GM20431 (cell line): ENCODE measurements around the gene LCN15.
"Not testable (repeated sequence)": the region's sequence is repeated elsewhere in the genome, so short reads cannot be mapped to it uniquely, and the experiment has no call there.

Experiments
- in situ Hi-C: fragments of 300-500 bp; cut with MseI, MboI; formaldehyde crosslinking; loops from one replicate; pipeline ENCODE4 v1.15.0; 2020; ENCODE audit warnings: low sequenced_read_pairs; ENCODE audit not compliant: unreplicated experiment

LCN15 gene

GRCh38 chr9:136764301-136764891 is at the start of gene LCN15:
LCN15 (minus strand) TSS chr9:136764518; CDS start chr9:136764488, 30 bp downstream.
- in situ Hi-C loops = no loop called here

GRCh38 chr9:136808806-136809158 is 44.5 kb upstream of the LCN15 start:
- in situ Hi-C loops = no loop called here

- in situ Hi-C loops = no loop called here
Measured at GRCh38 chr9:136808075-136808805, 43.9 kb upstream of the LCN15 start.

- in situ Hi-C loops = no loop called here
Measured at GRCh38 chr9:136807281-136808074, 43.2 kb upstream of the LCN15 start, which contains the start of gene RABL6. RABL6 (plus strand) TSS chr9:136807948; CDS start chr9:136808197, 249 bp downstream.

- in situ Hi-C loops = no loop called here
Measured at GRCh38 chr9:136806631-136807201, 42.4 kb upstream of the LCN15 start.

- in situ Hi-C loops = no loop called here
Measured at GRCh38 chr9:136806067-136806466, 41.7 kb upstream of the LCN15 start.

GRCh38 chr9:136805207-136805740 is 41.0 kb upstream of the LCN15 start:
- in situ Hi-C loops = no loop called here

- in situ Hi-C loops = no loop called here
Measured at GRCh38 chr9:136804509-136805206, 40.3 kb upstream of the LCN15 start.

GRCh38 chr9:136803551-136804508 is 39.5 kb upstream of the LCN15 start:
- in situ Hi-C loops = no loop called here

GRCh38 chr9:136803009-136803550 is 38.8 kb upstream of the LCN15 start:
- in situ Hi-C loops = not testable (repeated sequence)

- in situ Hi-C loops = no loop called here
Measured at GRCh38 chr9:136802321-136802720, 38.0 kb upstream of the LCN15 start.

- in situ Hi-C loops = no loop called here
Measured at GRCh38 chr9:136799854-136800657, 35.7 kb upstream of the LCN15 start.

GRCh38 chr9:136799079-136799853 is 34.9 kb upstream of the LCN15 start:
- in situ Hi-C loops = no loop called here

GRCh38 chr9:136798708-136799078 is 34.4 kb upstream of the LCN15 start:
- in situ Hi-C loops = no loop called here

- in situ Hi-C loops = not testable (repeated sequence)
Measured at GRCh38 chr9:136796775-136797347, 32.5 kb upstream of the LCN15 start.

GRCh38 chr9:136796238-136796774 is 32.0 kb upstream of the LCN15 start, which contains the start of gene CCDC183:
CCDC183 (plus strand) TSS chr9:136796338; CDS start chr9:136796398, 60 bp downstream.
- in situ Hi-C loops = no loop called here
